GM18858 (cell line): ENCODE results near the gene ADAM12.

Source experiments
- ATAC-seq: cut with Tn5 transposase; IDR thresholded peaks from one replicate; pipeline ENCODE4 v1.9.1; 2021; ENCODE audit not compliant: unreplicated experiment

Gene ADAM12

DNA sequence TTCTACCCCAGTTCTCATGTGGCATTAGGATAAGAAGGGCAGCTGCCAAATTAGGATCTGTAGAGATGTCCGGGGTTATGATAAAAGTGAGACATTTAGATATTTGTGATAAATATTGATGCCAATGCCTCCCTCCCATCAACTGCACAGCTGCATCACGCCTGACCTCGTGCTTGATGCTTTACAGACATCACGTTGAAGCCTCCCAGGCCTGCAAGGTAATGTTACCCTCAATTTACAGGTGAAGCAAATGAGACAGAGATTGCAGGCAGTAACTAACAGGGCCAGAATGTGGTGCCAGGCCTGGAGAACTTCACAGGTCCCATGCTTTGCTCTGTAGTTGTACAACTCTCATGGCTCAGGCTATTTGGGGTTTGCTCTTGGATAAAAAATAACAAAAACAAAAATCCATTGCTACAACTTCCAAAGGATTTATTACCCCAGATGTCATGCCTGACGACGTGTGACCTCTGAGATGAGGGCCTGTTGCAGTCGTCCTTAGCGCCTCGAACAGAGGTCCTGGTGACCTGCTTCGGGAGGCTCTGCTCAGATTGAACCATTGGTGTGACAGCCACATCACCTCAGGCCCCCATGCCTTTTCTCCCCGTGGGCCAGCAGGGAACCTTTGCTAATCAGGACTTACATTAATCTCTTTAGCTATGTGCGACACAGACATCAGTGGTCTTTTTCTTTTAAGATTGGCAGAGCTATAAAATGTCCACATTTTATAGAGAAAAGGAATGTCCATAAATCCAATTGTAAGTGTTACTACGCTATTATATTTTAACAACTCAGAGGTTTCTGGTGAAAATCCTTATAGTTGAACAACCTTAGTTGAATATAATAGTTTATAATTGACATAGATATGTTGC is 169.3 kb downstream of the ADAM12 start:
- no peak for ATAC-seq

DNA sequence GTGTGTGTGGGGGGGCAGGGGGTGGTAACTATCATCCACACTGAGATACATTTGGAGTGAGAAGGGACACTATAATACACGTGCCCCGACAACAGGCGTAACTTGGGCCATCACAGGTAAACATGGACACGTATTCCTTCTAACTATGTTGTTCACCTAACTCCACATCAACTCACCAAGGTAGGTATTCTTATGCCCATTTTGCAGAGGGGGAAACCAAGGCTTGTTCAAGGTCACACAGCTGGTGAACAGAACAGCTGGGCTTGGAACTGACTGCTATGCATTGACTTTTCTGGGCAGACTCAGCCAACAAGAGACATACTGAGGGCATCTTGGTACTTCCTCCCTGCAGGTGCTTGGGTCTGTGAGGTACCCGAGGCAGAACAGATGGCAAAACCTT is 170.1 kb downstream of the ADAM12 start:
- ATAC-seq, result no peak

DNA sequence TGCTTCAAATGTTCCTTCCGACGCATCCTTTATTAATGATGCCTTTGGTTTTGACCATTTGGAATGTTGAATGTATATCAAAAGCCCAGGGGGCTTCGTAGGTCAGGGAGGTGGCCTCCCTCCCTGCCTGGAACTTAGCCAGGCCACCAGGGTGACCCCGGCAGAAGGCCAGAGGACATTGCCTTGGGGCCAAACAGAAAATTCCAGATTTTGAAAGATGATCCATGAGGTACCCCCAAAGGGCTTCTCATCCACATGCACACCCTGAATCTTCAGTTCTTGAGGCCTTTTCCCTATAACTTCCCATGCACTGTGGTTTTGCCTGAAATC is 171.7 kb downstream of the ADAM12 start:
- ATAC-seq, result no peak

DNA sequence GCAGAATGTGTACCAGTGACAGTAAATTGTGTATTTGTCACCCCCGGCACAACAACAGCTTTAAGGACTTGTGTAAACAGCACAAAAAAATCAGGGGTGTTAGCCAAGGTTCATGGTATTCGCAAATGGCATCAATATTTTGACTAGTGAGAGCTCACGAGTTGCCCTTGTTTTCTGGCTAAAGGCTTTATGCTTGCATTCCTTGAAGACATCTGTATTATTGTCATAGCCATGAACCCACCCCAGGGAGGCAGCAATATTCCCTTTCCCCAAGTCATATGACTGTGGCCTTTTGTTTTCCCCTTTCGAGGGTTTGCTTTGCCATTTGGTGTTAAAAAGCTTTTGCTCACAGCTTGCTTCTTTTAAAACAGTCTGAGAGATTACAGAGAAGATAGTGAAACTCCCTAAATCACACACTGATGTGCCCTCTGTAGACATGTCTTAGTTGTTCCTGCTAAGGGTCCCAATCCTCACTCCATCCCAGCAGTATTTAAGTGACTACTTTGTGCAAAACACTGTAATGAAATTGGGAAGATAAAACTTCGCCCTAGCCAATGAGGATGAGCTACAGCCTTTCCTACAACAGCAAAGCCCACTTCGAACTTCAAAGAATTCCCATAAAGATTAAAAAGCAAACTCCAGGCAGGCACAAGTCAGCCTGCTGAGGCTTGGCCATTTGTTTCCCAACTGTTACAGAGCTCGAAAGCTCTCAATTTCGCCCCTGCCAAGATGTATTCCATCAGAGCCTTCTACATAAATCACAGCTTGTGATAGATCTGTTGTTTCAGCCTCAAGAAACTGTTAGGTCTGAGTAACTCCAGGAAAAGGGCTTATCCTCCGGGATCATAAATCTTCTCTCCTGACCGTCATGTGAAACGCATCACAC is 172.3 kb downstream of the ADAM12 start:
- no peak for ATAC-seq

DNA sequence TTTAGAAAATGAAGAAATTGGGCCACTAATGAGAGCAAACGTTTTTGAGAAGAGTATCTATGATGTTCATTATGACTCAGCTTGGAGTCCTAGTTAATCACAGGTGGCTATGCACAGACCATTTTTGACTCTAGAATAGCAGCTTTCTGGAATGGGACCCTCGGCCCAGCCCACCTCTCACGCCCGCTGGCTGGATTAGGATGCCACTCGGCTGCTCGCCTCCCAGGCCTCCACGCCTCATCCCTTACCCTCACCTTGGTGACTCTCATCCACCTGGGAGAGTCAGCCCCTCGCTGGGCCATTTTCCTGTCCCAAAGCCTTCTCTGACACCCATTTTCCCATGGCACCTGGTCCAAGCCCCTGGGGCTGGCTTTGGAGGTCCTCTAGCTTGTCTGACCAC is 173.6 kb downstream of the ADAM12 start:
- no peak for ATAC-seq

DNA sequence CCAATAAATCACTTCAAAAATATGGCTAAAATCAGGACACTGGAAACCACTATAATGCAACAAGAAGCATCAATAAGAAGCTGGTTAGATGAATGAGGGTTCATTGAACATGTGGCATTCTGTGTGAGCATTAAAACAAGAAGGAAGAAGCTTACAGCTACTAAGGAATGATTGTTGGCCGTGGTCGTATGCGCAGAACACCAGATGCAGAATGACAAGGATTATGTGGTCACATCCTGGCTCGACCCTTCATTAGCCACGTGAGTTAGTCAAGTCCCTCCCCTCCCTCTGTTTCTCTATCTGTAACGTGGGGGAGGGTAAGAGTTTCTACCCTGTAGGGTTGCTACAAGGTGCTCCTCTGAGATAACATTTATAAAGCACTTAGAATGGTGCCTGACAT is 174.3 kb downstream of the ADAM12 start:
- ATAC-seq, result no peak

DNA sequence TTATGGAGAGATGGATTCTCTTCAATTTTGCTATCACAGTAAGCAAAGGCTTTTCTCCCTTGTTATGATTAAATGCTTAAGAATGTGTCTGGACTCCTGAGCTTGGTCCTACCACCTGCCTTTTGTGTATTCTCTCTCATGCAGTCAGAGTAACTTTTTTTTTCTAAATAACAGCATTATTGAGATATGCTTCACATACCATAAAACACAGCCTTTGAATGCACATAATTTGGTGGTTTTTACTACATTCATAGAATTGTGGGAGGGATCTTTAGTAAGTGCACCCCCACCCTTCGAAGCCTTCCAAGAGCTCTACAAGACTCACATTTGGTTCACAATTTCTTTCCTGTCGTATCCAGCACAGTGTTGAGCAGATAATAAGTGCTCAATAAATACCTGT is 175.5 kb downstream of the ADAM12 start:
- no peak for ATAC-seq

DNA sequence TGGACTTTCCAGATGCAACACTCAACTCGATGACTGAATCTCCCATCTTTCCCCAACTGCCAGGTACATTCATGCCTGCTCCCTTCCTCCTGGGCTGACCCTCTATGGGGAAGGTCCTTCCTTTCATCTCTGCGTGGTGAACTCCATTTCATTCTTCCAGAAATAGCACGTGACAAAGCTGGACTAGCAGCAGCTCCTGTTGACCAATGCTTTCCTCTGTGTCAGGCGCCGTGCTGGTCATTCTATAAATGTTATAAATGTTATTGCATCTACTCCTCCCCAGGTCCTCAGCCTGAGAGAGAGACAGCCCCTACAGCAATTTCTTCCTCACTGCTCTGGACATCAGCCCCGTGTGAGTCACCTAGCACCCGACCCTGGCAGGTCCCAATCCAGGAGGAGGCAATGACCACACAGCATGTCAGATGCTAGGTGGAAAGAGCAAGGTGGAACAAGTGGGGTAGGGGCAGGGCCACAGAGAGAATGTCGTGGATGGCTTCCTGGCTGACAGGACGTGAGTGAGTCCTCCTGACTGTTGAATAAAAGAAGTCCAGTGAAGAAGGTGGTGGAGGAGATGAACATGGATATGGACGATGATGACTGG is 178.1 kb downstream of the ADAM12 start:
- ATAC-seq, result no peak

DNA sequence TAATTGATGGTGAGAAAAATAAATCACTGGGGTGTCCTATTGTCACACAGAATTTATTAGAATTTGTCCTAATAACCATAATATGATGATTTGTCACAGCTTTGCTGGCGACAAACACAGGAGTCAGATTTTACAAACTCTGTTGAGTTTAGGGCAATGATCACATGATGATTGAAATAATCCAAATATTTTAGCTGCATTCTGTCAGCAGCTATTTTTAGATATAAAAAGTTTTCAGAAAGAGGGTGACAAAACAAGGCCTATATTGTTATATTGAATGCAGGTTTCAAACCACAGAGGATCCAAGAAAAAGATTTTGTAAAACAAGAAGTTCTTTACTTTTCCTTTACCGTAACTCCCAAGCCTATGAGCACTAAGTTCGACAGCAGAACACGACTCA is 178.8 kb downstream of the ADAM12 start:
- ATAC-seq, result no peak

DNA sequence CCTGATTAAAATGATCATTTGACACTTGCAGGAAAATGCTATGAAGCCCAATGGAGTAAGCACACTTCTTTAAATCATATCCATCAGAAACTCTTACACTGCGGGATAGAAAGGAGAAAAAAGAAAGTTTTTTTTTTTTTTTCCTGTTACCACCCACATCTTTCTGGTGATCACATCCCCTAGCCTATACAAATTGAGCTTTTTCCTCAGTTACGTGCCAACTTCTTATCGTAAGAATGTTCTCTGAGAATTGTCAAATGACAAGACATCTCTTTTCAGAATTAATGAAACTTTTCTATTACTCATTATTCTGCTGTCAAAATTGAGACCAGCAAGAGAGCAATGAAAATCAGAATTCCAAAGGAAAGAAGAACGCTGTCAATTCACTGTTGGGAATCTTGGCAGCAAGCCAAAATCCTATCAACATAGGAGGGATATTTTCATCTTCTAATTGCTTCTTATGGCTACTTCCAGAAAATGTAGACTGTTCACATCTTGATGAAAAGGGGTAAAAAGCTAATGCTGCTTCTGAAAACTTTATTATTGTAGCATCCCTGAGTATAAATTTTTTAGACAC is 179.5 kb downstream of the ADAM12 start:
- ATAC-seq, result no peak

DNA sequence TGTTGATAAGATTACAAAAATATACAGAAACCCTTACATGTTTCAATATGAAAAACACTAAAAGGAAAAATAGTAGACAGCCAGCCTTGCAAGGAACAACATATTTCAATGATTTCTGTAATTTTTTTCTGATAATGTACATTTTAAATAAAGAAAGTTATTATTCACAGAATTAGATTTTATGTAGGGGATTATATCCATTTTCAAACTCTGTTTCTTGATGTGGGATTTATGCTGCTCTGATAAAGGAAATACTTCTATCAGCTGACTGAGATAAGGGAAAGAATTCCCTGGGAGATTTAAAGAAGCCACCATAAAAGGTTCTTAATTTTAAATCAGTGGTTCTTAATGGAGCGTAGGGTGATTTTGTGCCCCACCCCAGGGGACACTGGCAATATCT is 180.4 kb downstream of the ADAM12 start:
- no peak for ATAC-seq

DNA sequence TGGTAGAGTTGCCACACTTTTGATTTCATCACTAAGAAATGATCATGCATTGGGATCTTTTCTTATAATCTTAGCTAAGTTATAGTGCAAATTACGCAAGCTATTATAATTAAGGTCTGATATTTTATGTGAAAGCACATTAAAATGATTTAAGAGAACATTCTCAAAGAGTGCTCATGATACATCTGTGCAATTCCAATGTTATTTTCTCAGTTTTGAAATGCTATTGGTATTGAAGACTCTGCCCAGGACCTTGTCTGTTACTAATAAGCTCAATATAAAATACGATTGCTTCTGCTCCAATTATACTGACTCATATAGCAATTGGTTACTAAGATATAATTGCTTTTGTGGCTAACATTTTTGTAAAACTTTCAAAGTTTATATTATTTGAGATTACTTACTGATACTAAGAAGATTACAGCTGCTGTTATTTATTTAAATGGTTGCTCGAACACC is 180.9 kb downstream of the ADAM12 start:
- no peak for ATAC-seq

DNA sequence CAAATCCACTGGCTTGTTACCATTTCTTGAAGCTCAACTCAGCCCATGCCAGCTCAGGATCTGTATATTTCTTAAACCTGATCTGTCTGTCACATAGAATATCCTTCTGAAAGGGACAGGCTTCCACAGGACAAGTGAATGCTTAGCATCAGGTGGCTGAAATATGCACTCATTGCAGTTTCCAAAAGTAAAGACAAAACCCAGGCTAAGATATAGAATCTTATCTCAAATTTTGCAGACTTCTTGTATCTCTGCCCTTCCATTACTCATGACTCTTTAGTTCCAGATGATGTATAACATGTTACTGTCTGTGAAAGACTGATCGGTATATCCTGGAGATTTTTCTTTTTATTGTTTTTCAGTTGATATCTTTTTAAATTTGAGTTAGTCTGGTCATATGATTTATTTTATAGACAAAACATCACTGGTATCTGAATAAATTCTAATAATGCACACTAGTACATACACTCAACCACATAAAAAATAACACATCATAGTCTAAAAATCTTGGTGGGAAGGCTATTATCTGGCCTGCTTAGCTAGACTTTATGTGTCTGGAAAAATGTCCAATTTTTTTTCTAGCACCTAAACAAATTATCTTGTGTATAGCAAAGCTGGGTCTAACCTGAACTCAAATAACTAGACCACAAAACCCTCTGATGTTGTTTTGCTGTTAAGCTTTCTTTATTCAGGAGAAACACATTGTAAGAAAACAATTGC is 182.6 kb downstream of the ADAM12 start:
- no peak for ATAC-seq

DNA sequence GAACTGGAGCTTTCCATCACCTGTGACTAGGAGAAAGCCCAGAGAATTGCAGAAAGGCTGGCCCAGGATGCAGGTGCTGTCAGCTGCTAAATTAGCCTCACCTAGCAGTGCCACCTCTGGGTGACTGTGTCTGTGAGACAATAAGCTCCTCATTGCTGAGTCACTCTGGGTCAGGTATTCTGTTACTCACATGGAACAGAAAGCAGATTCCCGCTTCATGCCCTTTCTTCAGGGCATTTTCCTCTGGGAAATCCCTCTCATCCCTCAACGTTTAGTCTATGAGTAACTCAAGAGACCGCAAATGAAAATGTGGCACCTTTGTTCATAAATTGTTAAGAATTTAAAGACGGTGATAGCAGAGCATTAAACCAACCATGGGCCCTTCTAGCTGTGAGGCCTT is 184.0 kb downstream of the ADAM12 start:
- ATAC-seq, result no peak

DNA sequence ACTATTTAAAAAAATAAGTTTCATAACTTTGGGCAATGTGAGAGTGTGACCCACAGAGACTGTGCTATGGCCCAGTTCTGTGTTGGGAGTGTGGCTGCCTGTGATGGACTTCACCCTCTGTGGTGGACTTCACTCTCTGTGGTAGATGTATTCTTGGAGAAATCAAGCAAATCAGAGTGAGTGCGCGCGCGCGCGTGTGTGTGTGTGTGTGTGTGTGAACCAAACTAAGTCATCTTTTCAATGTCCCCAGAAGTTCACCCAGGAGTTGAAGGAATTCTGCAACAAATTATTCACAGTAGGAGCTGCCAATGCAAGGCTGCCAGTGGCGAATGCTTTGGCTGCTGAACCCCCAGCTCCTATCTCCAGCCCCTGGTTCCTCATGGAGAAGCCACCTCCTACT is 184.5 kb downstream of the ADAM12 start:
- ATAC-seq, result no peak

DNA sequence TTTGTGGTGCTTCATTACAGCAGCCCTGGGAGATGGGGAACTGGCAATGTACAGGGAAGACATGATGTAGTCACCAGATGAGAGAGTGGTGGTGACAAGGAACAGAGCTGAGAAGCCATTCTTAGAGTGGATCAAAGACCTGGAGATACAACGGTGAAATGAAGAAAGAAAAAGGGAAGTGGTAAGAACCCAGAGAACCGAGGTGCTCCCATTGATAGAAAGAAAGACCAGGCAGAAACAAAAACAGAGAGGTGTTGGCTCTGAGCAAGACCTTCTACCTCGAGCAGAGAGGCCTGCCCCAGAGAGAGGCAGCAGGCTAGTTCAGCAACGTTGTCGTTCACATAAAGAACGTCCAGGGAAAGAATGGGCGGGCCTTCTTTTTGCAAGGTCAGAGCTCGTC is 186.7 kb downstream of the ADAM12 start:
- ATAC-seq, result no peak

DNA sequence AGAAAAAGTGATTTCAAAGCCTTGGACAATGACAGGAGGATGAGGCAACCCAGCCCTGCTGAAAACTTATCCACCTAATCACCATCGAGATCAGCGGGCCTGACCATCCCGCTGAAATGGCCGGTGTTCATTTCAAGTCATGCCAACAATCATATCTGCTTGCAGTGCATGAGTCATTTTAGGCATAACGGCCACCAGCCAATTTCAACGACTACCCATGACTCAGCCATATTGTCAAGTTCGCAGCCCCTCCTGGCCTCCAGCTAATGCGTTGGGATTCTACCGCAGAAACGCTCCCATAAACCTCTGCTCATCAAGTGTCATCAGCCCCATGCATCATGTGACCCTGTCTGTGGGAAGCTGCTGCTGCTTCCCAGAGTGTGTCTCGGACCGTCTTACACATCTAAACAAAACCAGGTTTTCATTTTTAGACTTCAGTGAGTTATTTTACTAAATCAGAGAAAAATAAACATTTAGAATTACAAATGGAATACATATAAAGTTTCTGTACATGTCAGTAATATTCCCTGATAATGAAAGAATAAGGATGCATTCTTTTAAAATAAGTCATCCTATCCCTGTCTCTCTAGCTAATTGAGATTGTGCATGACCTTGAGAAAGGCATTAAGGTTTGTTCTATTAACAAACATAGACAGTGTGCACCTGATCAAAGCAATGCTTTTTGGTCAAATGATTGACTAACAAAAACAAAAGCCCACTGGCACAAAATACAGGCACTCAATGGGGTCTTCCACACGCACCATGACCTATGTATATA is 188.9 kb downstream of the ADAM12 start:
- ATAC-seq, result no peak

DNA sequence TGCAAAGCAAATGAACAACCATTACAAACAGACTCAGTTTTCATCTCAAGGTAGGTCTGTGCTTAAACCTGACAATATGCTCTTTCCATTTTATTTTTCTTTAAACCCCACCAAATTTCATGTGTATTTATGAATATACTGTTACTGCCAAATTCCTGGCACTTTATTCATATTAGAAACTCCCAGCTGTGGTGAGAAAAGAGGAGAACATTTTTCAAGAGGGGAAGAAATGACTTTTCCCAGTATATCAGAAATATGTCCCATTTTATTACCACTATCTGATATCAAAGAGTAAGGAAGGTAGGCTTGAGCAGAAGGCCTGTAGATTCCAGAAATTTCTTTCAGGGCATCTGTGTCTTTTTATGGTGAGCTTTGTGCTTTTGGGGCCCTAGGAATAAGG is 189.6 kb downstream of the ADAM12 start:
- no peak for ATAC-seq

DNA sequence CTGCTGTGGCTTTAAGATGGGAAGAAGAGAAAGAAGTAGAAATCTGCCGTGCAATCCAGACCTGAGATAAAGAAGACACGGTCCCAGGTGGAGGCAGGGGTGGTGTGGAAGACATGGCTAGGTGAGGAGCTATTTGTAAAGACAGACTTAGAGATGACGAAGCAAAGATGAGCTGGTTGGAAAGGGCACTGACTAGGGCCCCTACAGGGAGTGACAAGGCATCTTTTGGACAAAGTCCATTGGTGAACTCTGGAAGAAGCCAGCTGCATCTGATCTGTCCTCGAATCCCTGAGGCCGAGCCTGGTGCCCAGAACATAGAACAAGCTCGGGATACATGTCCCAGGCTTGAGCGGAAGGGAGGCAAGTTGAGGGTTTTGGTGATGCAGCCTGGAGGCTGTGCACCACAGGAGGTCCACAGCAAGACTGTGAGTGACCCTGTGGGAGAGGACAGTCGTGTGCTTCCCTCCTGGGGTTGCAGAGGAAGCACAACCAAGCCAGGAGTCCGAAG is 191.2 kb downstream of the ADAM12 start:
- no peak for ATAC-seq

DNA sequence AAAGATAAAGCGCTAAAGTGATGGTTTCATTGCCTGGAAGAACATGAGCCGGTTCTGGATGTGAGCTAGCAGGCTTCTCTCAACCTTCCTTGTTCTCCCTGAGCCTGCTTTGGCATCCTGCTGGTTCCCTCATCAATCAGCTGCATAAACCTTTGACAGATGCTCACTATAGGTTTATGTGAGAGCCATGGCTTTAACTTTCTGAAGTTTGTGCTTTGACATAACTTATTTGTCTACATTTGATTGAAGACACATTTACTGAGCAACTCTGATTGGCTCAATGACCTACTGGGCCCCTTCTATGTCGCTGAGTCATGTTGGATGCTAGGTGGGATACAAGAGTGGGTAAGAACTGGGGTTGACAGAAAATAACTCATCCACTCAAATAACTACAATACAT is 192.0 kb downstream of the ADAM12 start:
- ATAC-seq, result no peak
